Stimulated activated CD4-positive, alpha-beta T cell treated with anti-CD3 and anti-CD28 coated beads, TNF-alpha, amount 100 ng/mL, for 4 hours (primary cell): Measurements from ENCODE around the gene IGF1R.

ENCODE experiments used
- DNase-seq, 3 experiments: peaks; one replicate each; pipeline ENCODE4 v3.0.0-alpha.2; 2020; ENCODE audit warnings: low read depth in 3 of 3

Gene IGF1R

GRCh38 chr15:98775498-98776230 is 127.3 kb downstream of the IGF1R start:
- DNase-seq, result no peak

GRCh38 chr15:98776607-98777281 is 128.4 kb downstream of the IGF1R start:
- DNase-seq, result no peak

- no peak for DNase-seq
Measured at GRCh38 chr15:98777426-98777825, 129.1 kb downstream of the IGF1R start.

- DNase-seq, result no peak
Measured at GRCh38 chr15:98778263-98778959, 130.1 kb downstream of the IGF1R start.

- DNase-seq, result no peak
Measured at GRCh38 chr15:98778960-98779359, 130.6 kb downstream of the IGF1R start.

GRCh38 chr15:98779463-98780071 is 131.2 kb downstream of the IGF1R start:
- peak; percentile 51 to 59 (median 53) for DNase-seq

- no peak for DNase-seq
Measured at GRCh38 chr15:98781838-98782237, 133.5 kb downstream of the IGF1R start.

GRCh38 chr15:98782801-98783200 is 134.5 kb downstream of the IGF1R start:
- DNase-seq, result no peak

GRCh38 chr15:98785431-98785806 is 137.1 kb downstream of the IGF1R start:
- DNase-seq, result no peak

GRCh38 chr15:98785807-98786621 is 137.7 kb downstream of the IGF1R start:
- no peak for DNase-seq

- no peak for DNase-seq
Measured at GRCh38 chr15:98786717-98787116, 138.4 kb downstream of the IGF1R start.

GRCh38 chr15:98787194-98787593 is 138.9 kb downstream of the IGF1R start:
- no peak for DNase-seq

GRCh38 chr15:98787936-98788757 is 139.8 kb downstream of the IGF1R start:
- DNase-seq, result no peak

GRCh38 chr15:98789020-98789419 is 140.7 kb downstream of the IGF1R start:
- no peak for DNase-seq

- no peak for DNase-seq
Measured at GRCh38 chr15:98790270-98790669, 141.9 kb downstream of the IGF1R start.

- no peak for DNase-seq
Measured at GRCh38 chr15:98791046-98791701, 142.8 kb downstream of the IGF1R start.

- no peak for DNase-seq
Measured at GRCh38 chr15:98792117-98792516, 143.8 kb downstream of the IGF1R start.

- DNase-seq, result no peak
Measured at GRCh38 chr15:98794211-98794610, 145.9 kb downstream of the IGF1R start.

GRCh38 chr15:98794748-98795147 is 146.4 kb downstream of the IGF1R start:
- no peak for DNase-seq

GRCh38 chr15:98795980-98796379 is 147.6 kb downstream of the IGF1R start:
- DNase-seq, result no peak
